ENCODE data around the gene CDC20B.
"Not testable (repeated sequence)": the region's sequence is repeated elsewhere in the genome, so short reads cannot be mapped to it uniquely, and the experiment has no call there.

CDC20B gene

GRCh38 chr5:55162666-55163065, 10.3 kb downstream of the CDC20B start:
- no peak for DNase-seq (ENCODE audit: low read depth in 2 of 3, low spot score in 2 of 3)

GRCh38 chr5:55160493-55161209, 12.3 kb downstream of the CDC20B start:
- DNase-seq (ENCODE audit: low read depth in 2 of 3, low spot score in 2 of 3): no peak

GRCh38 chr5:55159763-55160492, 13.0 kb downstream of the CDC20B start, which contains the start of gene GPX8:
Gene GPX8, plus strand, starts transcription at chr5:55160171. Its CDS starts 22 bp downstream, at chr5:55160193.
- no peak for DNase-seq (ENCODE audit: low read depth in 2 of 3, low spot score in 2 of 3)

GRCh38 chr5:55154873-55155272, 18.1 kb downstream of the CDC20B start:
- no peak for DNase-seq (ENCODE audit: low read depth in 2 of 3, low spot score in 2 of 3)

GRCh38 chr5:55151923-55152842, 20.8 kb downstream of the CDC20B start:
- DNase-seq (ENCODE audit: low read depth in 2 of 3, low spot score in 2 of 3): no peak

GRCh38 chr5:55149308-55149795, 23.6 kb downstream of the CDC20B start:
- no peak for DNase-seq (ENCODE audit: low read depth in 2 of 3, low spot score in 2 of 3)

GRCh38 chr5:55146543-55147151, 26.3 kb downstream of the CDC20B start:
- DNase-seq (ENCODE audit: low read depth in 2 of 3, low spot score in 2 of 3): peak; percentile 48 to 55 (median 54)

GRCh38 chr5:55146080-55146479, 26.9 kb downstream of the CDC20B start:
- no peak for DNase-seq (ENCODE audit: low read depth in 2 of 3, low spot score in 2 of 3)

- no peak for DNase-seq (ENCODE audit: low read depth in 2 of 3, low spot score in 2 of 3)
Observed at GRCh38 chr5:55143624-55144023, 29.4 kb downstream of the CDC20B start.

GRCh38 chr5:55141945-55142690, 30.9 kb downstream of the CDC20B start:
- DNase-seq (ENCODE audit: low read depth in 2 of 3, low spot score in 2 of 3): no peak

- DNase-seq (ENCODE audit: low read depth in 2 of 3, low spot score in 2 of 3): no peak
Observed at GRCh38 chr5:55140908-55141665, 31.9 kb downstream of the CDC20B start.

- no peak for DNase-seq (ENCODE audit: low read depth in 2 of 3, low spot score in 2 of 3)
Observed at GRCh38 chr5:55136521-55136920, 36.5 kb downstream of the CDC20B start.

- no peak for DNase-seq (ENCODE audit: low read depth in 2 of 3, low spot score in 2 of 3)
Observed at GRCh38 chr5:55134053-55134722, 38.8 kb downstream of the CDC20B start.

GRCh38 chr5:55123365-55123764, 49.6 kb downstream of the CDC20B start:
- DNase-seq (ENCODE audit: low read depth in 2 of 3, low spot score in 2 of 3): no peak

- no peak for DNase-seq (ENCODE audit: low read depth in 2 of 3, low spot score in 2 of 3)
Observed at GRCh38 chr5:55114061-55114460, 58.9 kb downstream of the CDC20B start.

GRCh38 chr5:55113327-55113726, 59.6 kb downstream of the CDC20B start:
- DNase-seq (ENCODE audit: low read depth in 2 of 3, low spot score in 2 of 3): no peak

- DNase-seq (ENCODE audit: low read depth in 2 of 3, low spot score in 2 of 3): no peak
Observed at GRCh38 chr5:55110217-55110616, 62.8 kb downstream of the CDC20B start.

GRCh38 chr5:55108661-55109060, 64.3 kb downstream of the CDC20B start:
- DNase-seq (ENCODE audit: low read depth in 2 of 3, low spot score in 2 of 3): no peak

GRCh38 chr5:55105976-55106375, 67.0 kb downstream of the CDC20B start:
- not testable (repeated sequence) for DNase-seq (ENCODE audit: low read depth in 2 of 3, low spot score in 2 of 3)

Data from activated CD8-positive, alpha-beta memory T cell treated with anti-CD3 and anti-CD28 coated beads for 48 hours (primary cell).